HG03103 (cell line): ENCODE results near the gene KLF8.

Source experiments
- ATAC-seq: cut with Tn5 transposase; IDR thresholded peaks from one replicate; pipeline ENCODE4 v1.9.1; 2021; ENCODE audit warnings: low read depth; ENCODE audit not compliant: unreplicated experiment

The KLF8 gene

GRCh38 chrX:56308726-56309125 lies 76.6 kb downstream of the KLF8 start:
- no peak for ATAC-seq

GRCh38 chrX:56309881-56310280 lies 77.7 kb downstream of the KLF8 start:
- ATAC-seq = no peak

GRCh38 chrX:56310581-56310980 lies 78.4 kb downstream of the KLF8 start:
- no peak for ATAC-seq

GRCh38 chrX:56313308-56313707 lies 81.2 kb downstream of the KLF8 start:
- no peak for ATAC-seq

- ATAC-seq = no peak
Observed at GRCh38 chrX:56314334-56314733, 82.2 kb downstream of the KLF8 start.

GRCh38 chrX:56318076-56318475 lies 85.9 kb downstream of the KLF8 start:
- ATAC-seq = no peak

- ATAC-seq = no peak
Observed at GRCh38 chrX:56319165-56319564, 87.0 kb downstream of the KLF8 start.
